ENCODE measurements around the gene OLFML3. TPM values are rescaled to one million over a fixed set of nuclear protein-coding genes. Genes with fewer than 3 reads are reported as not detected.

OLFML3 gene
- total RNA-seq, 3 donors from 2014 or later: 5.4 to 51.1 (median 28.2) TPM

DNA sequence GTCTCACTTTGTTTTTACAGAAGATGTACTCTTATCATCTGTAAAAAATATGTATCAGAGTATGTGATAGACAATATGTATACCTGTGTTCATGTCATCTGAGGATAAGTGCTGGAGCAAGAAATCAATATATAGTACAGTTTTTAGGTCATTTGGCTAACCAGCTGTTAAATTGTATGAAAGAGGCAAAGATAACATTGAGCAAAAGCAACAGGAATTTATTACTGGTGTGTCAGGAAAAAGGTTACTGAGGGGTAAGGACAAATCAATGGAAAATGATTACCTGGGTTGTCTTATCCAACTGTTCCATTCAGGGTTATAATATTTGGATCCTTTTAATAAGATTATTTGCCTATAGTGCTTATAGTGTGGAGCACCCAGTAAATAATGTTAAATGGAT is 45.3 kb upstream of the OLFML3 start:
- DNase-seq (no peak), ATAC-seq (no peak)
- no peak overlapping the region for H3K4me3 ChIP-seq
- intact Hi-C loops (cut with DNase I, micrococcal nuclease): no loop called here
- H3K4me1 ChIP-seq (ENCODE audit: low read depth): peaks cover 16% of the 10 kb centered on the region
- H3K36me3 ChIP-seq (ENCODE audit: low read depth): no peaks in the 10 kb centered on the region
- TF ChIP-seq, protein P1, sequence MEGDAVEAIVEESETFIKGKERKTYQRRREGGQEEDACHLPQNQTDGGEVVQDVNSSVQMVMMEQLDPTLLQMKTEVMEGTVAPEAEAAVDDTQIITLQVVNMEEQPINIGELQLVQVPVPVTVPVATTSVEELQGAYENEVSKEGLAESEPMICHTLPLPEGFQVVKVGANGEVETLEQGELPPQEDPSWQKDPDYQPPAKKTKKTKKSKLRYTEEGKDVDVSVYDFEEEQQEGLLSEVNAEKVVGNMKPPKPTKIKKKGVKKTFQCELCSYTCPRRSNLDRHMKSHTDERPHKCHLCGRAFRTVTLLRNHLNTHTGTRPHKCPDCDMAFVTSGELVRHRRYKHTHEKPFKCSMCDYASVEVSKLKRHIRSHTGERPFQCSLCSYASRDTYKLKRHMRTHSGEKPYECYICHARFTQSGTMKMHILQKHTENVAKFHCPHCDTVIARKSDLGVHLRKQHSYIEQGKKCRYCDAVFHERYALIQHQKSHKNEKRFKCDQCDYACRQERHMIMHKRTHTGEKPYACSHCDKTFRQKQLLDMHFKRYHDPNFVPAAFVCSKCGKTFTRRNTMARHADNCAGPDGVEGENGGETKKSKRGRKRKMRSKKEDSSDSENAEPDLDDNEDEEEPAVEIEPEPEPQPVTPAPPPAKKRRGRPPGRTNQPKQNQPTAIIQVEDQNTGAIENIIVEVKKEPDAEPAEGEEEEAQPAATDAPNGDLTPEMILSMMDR (IDR thresholded peaks at IDR 0.05): no peak
- no peaks in the 10 kb centered on the region for H3K9me3 ChIP-seq

DNA sequence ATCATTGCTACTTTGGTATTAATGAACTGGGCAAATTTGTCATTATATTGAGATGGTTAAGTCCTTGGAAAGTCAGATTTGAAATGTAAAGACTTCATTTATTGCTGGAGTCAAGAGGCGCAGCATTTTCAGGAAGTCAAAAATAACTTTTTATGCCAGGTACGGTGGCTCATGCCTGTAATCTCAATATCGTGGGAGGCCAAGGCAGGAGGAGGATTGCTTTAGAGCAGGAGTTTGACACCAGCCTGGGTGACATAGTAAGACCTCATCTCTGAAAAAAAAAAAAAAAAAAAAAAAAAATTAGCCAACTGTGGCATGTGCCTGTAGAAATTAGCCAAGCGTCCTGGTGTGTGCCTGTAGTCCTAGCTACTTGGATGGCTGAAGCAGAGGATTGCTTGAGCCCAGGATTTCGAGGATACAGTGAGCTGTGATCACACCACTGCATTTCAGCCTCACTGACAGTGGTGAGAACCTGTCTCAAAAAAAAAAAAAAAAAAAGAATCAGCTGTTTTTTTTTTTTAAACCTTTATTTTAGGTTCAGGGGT is 44.7 kb upstream of the OLFML3 start:
- no peaks in the 10 kb centered on the region for H3K36me3 ChIP-seq (ENCODE audit: low read depth)
- no peak for DNase-seq
- TF ChIP-seq, protein P1 (IDR thresholded peaks at IDR 0.05): no peak
- no peaks in the 10 kb centered on the region for H3K9me3 ChIP-seq
- no peak for ATAC-seq
- intact Hi-C loops (cut with DNase I, micrococcal nuclease): no loop called here
- peaks cover 19% of the 10 kb centered on the region for H3K4me1 ChIP-seq (ENCODE audit: low read depth)
- H3K4me3 ChIP-seq: no peak overlapping the region

DNA sequence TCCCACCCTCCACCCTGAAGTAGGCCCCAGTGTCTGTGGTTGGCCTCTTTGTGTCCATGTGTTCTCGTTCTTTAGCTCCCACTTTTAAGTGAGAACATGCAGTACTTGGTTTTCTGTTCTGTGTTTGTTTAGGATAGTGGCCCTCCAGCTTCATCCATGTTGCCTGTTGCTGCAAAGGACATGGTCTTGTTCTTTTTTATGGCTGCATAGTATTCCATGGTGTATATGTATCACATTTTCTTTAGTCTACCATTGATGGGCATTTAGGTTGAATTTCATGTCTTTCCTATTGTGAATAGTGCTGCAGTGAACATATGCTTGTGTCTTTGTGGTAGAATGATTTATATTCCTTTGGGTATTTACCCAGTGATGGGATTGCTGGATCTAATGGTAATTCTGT is 44.1 kb upstream of the OLFML3 start:
- no peaks in the 10 kb centered on the region for H3K36me3 ChIP-seq (ENCODE audit: low read depth)
- ATAC-seq: no peak
- H3K4me1 ChIP-seq (ENCODE audit: low read depth): peaks cover 21% of the 10 kb centered on the region
- intact Hi-C loops (cut with DNase I, micrococcal nuclease): no loop called here
- TF ChIP-seq, protein P1 (IDR thresholded peaks at IDR 0.05): no peak
- no peak overlapping the region for H3K4me3 ChIP-seq
- H3K9me3 ChIP-seq: no peaks in the 10 kb centered on the region
- no peak for DNase-seq

DNA sequence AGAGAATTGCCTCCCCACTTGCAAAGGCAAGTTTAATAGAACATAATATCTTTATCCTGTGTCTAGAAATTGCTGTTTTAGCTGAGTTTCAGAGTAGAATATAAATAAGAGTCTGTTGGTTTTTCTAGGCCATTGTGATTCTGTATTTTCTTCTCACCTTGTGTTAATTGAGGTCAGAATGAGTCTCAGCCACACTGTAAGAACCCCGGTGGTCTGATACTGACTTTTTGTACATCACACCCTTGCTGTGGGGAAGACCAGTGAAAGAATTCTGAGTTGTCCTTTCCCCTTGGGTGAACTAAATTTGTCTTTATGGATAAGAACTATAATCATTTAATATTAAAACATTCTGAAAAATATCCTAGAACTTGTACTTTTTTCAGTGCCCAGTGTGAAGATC is 43.3 kb upstream of the OLFML3 start:
- TF ChIP-seq, protein P1 (IDR thresholded peaks at IDR 0.05): no peak
- no peak overlapping the region for H3K4me3 ChIP-seq
- DNase-seq (no peak), ATAC-seq (no peak)
- H3K9me3 ChIP-seq: no peaks in the 10 kb centered on the region
- H3K4me1 ChIP-seq (ENCODE audit: low read depth): peaks cover 21% of the 10 kb centered on the region
- intact Hi-C loops (cut with DNase I, micrococcal nuclease): no loop called here
- no peaks in the 10 kb centered on the region for H3K36me3 ChIP-seq (ENCODE audit: low read depth)

DNA sequence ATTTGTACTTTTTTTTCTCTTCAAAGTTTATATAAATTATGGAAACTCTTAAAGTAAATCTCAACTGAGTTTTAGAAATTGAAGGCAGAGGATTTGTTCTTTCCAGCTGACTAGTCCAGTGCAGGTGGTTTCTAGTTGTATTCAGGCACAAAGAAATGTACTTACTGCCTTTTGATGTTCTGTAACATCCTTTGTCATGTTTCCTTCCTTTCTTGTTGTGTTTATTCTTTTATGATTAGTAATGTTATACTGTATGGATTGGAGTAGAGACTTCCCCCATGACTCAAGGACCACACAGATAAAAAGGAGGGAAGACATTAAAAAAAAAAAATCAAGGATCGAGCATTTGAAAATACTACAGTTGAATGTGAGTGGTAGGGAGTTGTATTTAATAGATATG is 42.1 kb upstream of the OLFML3 start:
- no peak overlapping the region for H3K4me3 ChIP-seq
- H3K9me3 ChIP-seq: no peaks in the 10 kb centered on the region
- intact Hi-C loops (cut with DNase I, micrococcal nuclease): no loop called here
- DNase-seq (no peak), ATAC-seq (no peak)
- H3K4me1 ChIP-seq (ENCODE audit: low read depth): peaks cover 16% of the 10 kb centered on the region
- TF ChIP-seq, protein P1 (IDR thresholded peaks at IDR 0.05): no peak
- no peaks in the 10 kb centered on the region for H3K36me3 ChIP-seq (ENCODE audit: low read depth)

DNA sequence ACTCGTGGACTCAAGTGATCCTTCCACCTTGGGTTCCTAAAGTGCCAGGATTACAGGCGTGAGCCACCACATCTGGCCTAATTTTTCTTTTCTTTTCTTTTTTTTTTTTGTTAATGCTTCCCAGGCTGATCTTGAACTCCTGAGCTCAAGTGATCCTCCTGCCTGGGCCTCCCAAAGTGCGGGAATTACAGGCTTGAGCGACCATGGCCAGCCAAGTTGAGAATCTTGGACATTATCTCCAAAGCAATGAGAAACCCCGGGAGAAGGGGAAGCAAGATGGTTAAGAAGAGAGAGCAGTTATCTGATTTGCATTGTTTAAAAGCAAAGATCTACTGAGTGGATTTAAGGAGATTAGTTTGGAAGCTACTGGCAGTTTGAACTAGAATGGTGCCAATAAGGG is 41.1 kb upstream of the OLFML3 start:
- Histone ChIP-seq H3K36me3 (ENCODE audit: low read depth) (no peaks in the 10 kb centered on the region), H3K9me3 (no peaks in the 10 kb centered on the region), H3K4me1 (ENCODE audit: low read depth) (peaks cover 9% of the 10 kb centered on the region), H3K4me3 (no peak overlapping the region)
- TF ChIP-seq, protein P1 (IDR thresholded peaks at IDR 0.05): no peak
- no peak for ATAC-seq
- intact Hi-C loops (cut with DNase I, micrococcal nuclease): no loop called here
- no peak for DNase-seq
